NCI-H187 (cell line): ENCODE data around the gene ATP8A1.
A peak's percentile ranks its signal among the peaks of the same experiment; 100 is the strongest.

ENCODE experiments used
- DNase-seq, 2 experiments: peaks; one replicate each; lab custom pipeline; 2025; lab: John Stamatoyannopoulos, UW

The ATP8A1 gene

DNA sequence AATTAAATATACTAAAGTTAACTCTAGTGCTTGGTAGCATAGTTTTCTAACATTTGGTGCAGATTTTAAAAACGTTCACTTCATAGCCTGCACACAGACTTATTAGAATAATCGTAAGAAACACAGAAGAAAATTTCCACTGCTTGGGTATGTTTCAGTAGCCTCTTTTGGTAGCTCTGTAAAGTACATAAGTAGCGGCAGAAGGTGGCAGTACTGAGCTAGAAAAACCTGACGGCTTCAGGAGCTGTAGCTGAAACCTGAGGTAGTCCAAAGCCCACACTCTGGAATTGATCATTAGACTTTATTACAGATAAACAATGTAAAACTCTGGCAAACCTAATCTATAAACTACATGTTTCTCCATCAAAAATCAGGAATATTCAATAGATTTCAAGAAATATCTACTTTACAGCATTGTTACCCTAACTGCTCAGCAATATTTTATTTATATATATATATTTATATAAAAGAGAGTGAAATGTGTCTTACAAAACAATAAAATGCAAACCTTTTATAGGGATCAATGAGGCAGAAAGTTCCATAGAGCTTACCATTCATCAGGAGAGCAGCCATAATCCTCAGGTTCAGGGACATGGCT is 88.2 kb downstream of the ATP8A1 start:
- DNase-seq: peak; percentile 36 to 60

DNA sequence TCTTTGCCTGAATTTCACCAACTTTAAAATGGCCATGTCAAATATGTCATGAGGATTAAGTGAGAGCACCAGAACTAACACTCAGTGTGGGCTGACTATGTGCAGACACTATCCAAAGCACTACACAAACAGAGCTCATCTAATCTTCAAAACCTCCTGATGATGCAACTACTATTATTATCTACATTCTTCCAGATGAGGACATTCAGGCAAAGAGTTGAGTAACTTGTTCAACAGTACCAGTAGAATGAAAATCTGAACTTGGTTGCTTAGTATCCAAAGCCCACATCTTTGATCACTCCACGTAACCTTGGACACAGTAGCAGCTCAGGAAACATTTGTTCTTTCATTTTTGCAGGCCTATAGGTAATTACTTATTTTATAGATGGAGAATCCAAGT is 90.1 kb downstream of the ATP8A1 start:
- DNase-seq: no peak

- DNase-seq: no peak
These were observed 94.9 kb downstream of the ATP8A1 start for GRCh38 chr4:42562016-42562415.

- no peak for DNase-seq
These were observed 95.9 kb downstream of the ATP8A1 start for GRCh38 chr4:42561031-42561430.

DNA sequence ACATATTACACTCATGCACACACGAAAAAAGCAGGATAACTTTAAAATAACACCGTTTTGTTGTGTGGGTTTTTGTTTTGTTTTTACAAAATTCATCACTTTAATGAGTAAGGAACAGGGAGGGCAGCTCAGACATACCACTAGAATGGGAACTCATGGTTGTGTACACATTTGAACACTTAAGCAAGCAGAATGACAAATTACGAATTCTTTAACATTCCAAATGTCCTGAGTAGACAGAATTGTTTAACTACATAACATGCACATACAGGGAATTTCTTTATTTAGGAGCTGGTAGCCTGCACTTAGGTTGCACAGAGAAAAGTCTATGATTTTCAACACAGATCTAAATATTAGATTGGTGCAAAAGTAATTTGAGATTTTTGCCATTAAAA is 96.4 kb downstream of the ATP8A1 start:
- no peak for DNase-seq

DNA sequence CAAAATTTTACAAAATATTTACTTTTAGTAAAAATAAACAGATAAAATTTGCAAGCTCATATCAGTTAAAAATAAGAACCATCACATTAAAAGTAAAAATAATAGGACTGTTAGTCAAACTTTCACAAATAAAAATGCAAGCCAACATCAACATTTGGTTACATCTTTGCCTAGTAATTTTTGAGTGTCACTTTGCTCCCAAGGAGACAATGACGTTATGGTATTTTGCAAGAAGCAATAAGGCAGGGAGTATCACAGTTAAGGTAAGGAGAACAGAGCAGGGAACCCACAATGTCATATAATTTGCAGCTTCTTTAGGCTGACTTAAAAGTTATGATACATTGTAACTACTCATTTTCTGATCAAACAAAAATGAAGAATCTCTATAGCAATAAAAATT is 98.7 kb downstream of the ATP8A1 start:
- DNase-seq: no peak

GRCh38 chr4:42555828-42556227 is 101.1 kb downstream of the ATP8A1 start:
- DNase-seq: no peak

- no peak for DNase-seq
These were observed 102.8 kb downstream of the ATP8A1 start for GRCh38 chr4:42554072-42554471.

- DNase-seq: no peak
These were observed 107.0 kb downstream of the ATP8A1 start for GRCh38 chr4:42549896-42550295.

DNA sequence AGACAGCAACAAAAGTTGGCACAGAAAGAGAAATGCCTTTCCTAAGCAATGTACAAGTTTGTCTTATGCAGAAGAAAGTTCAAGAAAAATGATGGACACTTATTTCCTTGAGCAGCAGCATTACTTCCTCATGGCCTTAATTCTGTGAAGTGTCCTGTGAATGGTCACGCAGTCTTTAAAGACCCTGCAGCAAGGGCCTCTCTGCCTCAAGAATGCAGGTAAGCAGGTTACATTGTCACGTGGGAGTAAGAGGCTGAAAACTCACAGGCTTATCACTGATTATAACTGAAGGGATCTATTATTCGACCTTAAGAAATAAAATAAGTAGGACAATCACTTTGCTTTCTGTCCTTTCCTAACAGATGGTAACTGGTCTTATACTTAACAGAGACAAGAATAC is 109.1 kb downstream of the ATP8A1 start:
- DNase-seq: no peak

DNA sequence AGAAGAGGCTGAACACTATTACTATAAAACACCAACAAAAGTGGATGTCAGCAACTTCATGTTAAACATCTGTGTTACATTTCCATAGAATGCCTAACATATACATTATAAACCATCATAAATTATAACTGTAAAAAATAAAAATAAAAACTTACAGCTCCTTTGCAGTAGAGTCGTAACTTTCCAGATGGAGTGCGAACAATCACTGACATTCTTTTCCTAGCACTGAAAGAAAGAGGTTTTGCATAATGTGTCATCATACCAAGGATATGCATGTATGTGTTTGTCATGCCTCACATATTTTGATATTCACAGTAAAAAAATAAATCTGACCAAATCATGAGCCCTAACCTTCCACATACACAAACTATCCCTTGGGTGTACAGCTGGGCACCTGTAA is 113.1 kb downstream of the ATP8A1 start:
- no peak for DNase-seq

DNA sequence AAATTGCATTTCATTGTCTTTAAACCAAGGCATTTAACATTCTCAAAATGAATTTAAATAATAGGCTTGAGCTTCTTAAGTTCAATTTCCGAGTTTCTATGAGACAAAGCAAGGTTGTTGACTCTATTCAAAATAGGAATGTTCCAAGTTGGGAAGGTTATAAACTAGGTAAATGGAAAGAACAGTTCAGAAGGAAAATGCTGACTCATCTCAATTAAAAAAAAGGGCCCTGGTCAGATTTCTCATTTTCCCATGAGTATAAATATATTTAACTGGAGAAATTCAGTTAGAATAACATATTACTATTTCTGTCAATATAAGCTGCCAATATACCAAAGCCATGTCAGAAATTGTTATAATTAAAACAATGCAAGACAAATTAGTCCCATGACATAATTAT is 113.8 kb downstream of the ATP8A1 start:
- DNase-seq: no peak

DNA sequence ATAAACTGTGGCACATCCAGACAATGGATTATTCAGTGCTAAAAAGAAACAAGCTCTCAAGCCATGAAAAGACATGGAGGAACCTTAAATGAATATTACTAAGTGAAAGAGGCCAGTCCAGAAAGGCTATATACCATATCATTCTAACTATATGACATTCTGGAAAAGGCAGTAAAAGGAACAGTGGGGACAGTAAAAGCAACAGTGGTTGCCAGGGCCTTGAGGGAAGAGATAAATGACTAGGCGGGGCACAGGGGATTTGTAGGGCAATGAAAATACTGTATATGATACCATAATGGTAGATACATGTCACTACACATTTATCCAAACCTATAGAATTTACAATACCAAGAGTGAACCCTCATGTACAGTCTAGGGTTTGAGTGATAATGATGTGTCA is 115.3 kb downstream of the ATP8A1 start:
- DNase-seq: no peak

DNA sequence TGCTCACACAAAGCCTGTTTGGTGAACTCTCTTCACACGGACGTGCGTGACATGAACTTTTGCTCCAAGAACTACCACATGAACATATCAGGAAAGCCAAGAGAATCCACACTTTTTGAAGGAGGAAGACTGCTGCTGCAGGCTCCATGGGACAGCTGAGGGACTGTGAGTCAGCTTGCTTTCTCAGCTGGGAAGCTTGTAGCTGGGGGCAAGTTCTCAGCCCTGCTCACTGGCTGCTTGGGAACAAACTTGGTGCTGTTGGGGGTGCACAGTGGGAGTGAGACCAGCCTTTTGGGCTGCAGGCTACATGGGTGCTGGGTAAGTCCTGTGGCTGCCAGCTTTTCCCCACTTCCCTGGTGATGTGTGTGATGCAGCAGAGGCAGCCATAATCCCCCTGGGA is 123.9 kb downstream of the ATP8A1 start:
- DNase-seq: no peak

DNA sequence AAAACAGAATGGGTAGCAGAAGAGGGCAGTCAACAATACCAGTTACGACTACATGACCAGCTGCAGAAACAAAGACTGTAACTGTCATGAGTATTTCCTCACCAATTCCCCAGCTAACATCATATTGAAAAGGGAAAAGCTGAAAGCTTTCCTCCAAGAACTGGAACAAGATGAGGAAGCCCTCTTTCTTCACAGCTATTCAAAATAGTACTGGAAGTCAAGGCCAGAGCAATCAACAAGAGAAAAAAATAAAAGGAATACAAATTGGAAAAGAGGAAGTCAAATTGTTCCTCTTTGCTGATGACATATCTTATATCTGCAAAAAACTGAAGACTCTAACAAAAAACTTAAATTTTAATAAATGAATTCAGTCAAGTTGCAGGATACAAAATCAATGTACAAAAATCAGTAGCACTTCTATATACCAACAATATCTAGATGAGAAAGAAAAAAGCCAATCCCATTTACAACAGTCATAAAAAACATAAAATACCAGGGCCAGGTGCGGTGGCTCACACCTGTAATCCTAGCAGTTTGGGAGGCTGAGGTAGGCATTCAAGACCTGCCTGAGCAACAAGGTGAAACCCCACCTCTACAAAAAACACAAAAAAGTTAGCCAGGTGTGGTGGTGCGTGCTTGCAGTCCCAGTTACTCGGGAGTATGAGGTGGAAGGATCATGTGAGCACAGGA is 125.4 kb downstream of the ATP8A1 start:
- DNase-seq: no peak

GRCh38 chr4:42523066-42523718 is 133.7 kb downstream of the ATP8A1 start:
- DNase-seq: no peak

DNA sequence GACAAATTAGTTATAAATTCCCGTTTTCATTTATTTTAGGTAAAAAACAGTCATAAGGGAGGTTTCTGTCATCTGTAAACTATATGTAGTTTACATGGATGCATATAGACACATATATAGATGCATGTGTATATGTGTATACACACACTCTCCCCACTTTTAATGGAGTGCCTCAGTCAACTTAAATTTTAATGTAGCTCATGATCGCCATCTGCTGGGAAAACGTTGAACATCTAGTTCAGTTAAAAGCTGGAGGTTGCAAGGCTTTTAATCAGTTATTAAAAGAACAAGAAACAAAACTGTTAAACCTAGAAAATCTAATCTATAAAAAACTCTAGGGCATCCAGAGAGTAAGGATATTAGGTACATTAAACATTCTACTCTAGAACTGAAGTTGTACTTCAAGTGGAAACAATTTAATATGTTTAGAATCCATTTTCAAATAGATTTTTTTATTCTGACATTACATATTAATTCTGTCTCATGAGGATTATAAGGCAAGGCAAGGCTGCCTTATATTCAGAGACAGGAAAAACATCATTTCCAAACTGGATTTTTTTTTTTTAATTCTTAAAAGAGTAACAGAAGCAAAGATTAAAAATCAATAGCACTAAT is 137.0 kb downstream of the ATP8A1 start:
- peak in 1 of 2 experiments; percentile 21 for DNase-seq

GRCh38 chr4:42515156-42515884 is 141.6 kb downstream of the ATP8A1 start:
- no peak for DNase-seq

DNA sequence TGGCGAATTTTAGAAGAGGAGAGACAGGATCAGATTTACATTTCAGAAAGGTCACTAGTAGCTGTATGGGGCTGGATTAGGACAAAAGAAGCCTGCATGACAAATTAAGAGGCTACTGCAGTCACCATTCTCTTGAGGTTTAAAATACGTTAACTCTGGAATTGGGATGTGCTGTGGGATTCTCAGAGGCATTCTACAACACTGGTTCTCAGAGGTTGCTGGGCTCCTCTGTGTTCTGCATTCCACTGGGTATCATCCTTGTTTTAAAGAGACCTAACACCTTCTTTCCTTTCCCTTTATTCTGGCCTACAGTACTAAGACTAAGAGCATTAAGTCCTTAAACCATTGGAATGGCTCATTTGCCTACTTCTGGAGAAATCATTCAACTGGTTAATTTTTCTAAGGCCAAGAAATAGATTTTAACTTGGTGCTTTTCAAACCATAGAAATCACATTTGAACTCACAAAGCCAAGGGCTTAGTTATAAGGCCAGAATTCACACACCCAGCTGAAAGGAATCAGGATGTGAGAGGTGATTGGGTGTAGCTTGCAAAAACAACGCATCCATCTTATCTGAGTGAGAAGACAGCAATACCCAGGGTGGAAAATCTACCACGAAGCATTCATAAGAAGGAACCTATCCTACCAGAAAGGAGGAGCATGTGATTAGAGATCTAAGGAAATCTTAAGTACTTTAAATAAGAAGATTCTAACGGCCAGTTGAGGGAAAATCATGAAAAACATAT is 143.0 kb downstream of the ATP8A1 start:
- DNase-seq: no peak

GRCh38 chr4:42512226-42512625 is 144.7 kb downstream of the ATP8A1 start:
- no peak for DNase-seq

DNA sequence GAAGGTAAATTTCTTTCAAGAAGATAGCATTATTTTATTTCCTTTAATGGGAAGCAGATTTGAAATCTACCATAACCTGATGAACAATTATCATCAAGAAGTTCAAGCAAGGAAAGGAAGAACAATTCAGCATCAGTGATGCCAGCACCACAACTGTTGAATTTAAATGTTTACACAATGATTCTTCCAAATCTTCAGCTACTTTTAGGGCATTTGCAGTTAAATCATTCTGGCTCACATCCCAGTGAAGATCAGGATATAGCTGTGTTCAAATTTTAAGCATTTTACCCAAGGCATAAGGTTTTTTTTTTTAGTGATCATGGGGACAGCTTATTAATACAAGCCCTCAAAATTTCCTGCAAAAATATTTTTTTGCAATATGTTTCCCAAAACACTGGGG is 146.7 kb downstream of the ATP8A1 start:
- DNase-seq: no peak
